ENCODE results near the gene FBXO15.

Gene FBXO15

DNA sequence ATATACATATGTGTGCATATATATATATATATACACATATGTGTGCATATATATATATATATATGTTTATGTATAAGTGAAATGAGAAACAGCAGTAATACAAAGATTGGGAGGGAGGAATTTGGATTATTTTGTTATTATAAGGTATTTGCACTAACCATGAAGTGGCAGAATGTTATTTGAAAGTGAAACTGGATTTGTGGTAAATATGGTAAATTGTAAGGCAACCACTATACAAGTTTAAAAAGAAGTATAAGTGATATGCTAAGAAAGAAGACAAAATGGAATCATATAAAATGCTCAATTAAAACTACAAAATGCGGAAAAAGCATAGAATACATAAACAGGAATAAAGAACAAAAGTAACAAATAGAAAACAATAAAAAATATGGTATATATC lies 37.5 kb downstream of the FBXO15 start:
- DNase-seq = no peak

DNA sequence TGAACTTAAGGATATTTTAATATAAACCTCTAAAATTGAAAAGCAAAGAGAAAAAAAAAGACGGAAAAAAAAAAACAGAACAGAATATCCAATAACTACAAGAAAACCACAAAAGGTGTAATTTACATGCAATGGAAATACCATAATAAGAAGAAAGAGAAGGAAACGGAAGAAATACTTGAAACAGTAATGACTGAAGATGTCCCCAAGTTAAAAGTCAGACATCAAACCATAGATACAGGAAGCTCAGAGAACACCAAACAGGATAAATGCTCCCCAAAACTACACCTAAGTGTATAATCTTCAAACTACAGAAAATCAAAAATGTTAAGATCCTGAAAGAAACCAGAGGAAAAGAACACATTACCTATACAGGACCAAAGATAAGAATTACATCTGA lies 39.2 kb downstream of the FBXO15 start:
- no peak for DNase-seq

DNA sequence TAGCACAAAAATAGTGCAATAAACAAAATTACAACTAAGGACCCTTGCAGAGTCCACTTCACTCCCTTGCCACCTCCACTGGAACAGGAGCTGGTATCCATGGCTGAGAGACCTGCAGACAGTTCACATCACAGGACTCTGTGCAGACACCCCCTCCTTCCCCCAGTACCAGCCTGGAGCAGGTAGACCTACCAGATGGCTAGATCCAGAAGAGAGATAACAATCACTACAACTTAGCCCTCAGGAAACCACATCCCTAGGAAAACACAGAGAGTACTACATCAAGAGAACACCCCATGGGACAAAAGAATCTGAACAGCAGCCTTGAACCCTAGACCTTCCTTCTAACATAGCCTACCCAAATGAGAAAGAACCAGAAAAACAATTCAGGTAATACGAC lies 49.8 kb downstream of the FBXO15 start:
- DNase-seq = no peak

DNA sequence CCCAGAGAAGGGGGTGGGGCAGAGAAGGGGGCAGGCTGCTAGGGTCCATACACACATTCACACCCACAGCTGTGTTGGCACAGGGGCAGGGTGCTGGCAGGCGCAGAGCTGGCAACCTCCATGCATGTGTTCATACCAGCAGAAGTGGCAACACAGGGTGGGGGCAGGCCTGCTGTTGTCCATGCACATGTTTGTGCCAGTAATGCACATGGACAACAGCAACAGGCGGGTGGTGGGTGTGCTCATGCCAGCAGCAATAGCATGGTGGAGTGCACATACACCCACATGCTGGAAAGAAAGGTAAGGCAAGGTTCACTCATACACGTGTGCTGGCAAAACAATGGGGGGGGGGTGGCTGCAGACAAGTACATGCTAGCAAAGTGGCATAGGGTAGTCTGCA lies 54.7 kb downstream of the FBXO15 start:
- no peak for DNase-seq

DNA sequence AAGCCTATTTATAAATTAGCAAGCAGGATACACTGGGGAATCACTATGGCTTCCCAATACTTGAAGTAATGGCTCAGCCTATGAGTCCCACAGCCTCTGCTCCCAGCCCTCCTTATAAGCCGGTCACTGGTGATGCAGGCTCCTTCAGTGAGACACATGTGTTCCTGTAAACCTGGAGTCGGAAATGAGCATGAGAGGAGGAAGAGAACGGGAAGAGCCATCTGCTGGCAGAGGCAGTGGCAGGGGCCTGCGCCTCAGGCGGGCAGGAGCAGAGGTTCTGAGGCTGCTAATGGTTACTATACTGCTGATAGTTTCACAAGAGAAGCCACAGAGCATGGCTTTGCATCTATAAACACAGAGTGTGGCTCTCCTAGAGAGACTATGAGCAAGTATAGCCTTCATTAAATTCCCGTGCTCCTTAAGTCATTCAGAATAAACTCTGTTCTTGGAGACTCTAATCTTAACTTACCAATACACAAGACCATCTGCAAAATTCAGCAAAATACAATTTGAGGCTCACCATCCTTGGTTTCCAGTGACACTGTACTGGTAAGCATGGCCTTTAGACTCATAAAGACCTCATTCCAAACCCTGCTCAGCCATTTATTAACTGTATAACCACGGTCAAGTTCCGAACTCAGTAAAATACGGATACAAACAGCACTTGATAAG lies 63.3 kb downstream of the FBXO15 start:
- DNase-seq = no peak

DNA sequence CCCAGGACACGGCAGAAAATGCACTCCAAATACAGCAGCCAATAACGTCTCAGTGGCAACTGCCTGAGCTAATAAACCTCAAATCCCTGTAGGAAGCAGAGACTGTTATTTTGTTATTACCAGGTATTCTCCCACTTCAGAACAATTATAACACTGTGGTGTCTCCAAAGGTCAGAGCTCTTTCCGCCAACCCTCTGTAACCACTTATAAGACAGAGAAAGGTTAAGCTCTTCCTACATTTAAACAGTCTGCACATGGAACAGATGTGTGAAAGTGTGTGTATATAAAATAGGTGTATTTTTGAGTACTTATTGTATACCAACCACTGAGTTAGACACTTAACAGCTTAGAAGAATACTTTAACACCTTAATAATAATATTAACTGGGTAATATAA lies 64.1 kb downstream of the FBXO15 start:
- no peak for DNase-seq

DNA sequence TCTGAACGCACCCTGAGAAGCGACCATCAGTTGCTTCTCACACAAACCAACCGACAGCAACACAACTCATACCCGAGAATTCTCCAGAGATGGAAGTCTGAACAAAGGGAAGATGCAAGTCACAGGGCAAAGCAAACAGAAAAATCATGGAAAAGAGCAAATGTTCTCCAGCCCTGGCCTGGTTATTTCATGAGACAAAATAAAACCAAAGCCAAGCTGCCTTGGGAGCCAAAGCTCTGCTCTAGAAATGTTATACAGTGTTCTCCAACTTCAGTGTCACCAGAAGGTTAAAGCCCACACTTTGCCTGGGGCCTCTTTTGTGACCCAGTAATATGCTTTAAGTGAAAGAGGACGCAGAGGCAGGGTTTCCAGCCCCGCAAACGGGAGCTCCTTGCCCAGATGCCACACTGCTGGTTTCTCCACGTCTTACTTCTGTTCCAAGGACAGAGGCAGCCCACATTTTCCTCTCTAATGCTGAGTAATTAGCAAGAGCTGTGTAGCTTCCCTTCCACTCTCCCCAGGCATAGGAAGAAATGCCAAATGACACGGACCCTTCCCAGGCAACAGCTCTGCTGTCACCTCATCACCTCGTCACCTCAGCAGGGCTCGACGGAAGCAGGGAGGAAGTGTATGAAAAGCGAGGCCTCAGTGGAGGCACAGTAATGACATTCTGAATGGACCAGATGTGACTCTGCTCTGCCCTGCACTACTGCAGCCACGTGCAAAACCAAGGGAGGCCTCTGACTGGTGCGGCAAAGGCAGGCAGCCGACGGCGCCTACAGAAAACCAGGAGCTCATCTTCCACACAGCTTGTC lies 64.7 kb downstream of the FBXO15 start:
- DNase-seq = peak; percentile 55

DNA sequence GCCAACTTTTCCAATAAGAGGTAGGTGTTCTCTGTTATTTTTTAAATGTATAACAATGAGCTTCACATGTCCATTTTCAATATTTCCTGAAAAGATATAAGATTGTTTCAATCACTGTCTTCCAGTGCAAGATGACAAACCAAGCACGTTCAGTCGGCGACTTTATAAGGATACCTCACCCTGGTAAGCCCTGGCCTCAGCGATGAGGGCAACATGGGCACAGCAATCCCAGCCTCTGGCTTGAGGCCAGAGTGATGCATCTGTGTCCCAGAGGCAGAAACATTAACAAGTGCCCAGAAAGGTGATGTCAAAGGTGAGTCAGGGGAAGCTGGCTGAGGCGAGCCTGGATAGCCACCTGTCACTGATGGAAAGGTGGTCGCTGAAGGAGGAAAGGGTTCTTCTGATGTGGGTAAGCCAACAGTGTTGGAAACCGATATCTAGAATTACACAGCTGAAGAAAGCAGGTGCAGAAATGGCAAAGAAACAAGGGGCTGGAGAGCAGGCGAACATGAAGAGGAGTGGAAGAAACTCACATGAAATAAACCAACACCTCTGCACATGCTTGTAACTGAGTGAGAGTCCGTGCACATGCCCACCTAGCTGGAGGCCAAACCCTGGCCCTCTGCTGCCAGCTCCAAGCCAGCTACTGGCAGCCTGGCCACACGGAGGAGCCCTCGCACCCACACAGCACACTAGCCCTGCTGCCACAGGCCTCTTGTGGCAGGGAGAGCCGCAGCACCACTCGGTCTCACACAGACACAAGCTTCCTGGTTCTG lies 65.5 kb downstream of the FBXO15 start:
- DNase-seq = peak; percentile 80

DNA sequence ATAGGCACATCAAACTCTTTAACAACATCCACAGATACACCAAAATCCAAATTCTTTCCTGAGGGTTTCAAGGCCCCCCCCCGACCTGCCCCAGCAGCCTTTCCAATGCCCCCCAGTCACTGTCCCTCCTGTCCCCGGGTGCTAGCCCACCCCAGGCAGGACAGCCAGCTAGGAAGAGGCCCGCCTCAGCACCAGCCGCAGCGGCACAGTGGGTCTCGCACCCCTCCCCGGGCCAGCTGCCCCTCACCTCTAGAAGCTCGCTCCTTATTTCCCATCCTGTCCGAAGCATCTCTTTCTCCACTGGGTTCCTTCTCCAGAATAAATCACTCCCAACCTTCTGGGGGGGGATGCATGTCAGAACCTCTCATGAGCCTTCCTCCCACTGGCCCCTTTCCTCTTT lies 69.4 kb downstream of the FBXO15 start:
- DNase-seq = no peak

DNA sequence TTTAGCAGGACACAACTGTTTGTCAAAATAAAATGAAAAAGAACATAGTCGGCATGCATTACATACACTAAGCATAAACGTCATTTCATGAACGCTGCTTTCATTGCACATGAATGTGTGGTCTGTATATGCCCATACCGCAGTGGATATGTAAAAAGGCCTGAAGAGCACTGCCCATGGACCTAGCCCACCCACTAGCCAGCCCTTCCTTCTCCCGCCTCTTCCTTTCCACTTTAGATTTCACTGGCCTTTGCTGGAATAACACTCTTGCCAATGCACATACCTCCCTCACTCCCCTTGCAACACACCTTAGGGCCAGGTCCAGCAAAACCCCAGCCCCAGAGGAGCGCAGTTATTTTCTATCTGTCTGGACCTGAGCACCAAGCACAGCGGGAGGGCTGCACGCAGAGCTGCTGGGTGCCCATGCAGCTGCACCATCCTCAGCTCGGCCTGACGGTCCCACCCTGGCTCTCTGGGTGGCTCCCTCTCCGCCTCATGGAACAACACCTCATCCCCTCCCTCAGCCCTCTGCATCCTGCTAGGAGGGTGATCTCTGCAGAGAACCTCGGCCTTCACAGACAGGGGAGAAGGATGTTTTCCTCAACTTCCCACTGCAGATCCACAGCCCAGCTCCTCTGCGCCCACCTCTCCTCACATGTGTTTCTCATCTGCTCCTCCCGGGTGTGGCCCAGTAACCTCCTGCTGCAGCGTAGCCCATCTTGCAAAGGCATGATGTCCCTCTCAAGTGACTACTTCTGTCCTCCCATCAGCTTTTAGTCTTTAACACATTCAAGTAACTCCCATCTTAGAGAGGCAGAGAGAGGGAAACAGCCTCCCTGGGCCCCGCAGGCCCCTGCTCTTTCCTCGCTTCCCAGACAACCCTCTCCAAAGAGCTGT lies 72.7 kb downstream of the FBXO15 start:
- no peak for DNase-seq

DNA sequence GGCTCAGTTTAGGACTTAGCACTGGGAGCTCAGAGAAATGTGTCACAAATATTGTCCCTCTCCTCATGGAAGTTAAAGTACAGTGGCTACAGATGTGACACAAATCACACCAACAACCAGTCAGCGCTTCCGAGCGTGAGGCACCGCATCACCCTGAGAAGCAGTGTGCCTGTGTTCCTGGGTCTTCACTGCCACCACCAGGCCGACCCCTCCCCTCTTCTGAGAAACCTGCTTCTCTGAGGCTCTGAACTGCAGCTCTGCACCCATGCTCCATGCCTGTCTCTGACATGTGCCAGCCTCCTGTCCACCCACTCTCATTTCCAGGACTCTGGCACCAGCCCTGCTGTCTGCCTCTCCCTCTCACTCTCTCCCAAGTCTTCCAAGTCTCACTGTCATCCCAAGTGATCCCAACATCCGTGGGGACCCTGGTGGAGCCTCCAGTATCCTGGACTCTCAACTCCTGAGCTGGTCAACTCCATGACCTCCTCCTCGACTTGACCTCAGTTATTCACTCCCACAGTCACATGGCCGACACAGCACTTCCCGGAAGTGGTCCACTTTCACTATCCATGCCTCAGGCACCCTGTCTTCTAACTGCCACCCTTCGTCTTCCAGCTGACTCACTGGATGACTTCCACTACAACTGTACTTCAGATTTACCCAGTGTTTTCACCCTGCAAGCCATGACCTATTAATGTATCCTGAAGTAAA lies 73.5 kb downstream of the FBXO15 start:
- DNase-seq = no peak

DNA sequence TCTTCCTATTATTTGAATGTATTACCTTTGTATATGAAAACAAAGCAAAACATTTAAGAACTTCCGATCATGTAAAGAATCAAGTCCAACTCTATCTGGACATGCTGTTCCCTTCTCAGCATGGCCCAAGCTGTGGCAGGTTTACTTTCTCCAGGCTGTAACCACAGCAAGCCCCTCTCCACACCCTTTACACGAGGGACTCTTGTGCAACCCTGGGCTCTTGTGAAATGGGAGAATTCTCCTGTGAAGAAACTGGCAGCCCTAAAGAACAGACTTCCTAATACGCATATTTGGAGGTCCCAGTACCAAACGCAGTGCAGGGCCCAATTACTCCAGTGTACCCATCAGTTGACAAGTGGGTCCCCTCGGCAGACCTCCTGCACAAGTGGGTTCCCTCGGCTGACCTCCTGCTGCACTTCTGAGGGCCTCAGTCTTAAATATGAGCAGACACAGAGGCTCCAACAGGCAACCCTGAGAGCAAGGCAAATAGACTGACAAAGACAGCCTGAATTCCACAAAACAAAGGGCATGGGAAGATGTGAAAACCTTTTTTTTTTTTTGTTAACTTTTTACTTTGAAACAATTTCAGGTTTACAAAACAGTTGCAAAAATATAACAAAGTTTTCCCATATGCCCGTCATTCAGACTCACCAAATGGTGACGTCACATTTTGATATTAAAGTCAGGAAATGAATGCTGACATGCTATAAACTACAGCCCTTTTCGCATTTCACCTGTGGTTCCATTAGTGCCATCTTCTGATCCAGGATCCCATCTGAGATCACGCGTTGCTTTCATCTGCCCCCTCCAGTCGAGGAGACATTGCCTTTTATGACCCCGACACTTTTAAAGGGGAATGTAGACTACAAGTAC lies 78.2 kb downstream of the FBXO15 start:
- no peak for DNase-seq

DNA sequence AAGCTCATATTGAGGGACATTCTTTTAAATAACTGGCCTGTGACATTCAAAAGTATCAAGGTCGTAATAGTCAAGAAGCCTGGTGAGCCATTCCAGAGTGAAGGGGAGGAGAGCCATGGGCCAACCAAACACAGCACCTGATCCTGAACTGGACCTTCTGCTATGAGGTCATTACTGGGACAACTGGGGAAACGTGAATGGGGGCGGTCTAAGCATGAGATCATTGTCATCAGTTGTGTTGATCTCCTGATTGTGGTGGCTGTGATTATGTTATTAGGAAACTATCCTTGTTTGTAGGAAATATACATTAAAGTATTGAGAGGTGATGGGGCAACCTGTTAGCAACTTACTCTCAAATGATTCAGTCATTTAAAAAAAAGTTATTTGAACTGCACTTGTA lies 79.3 kb downstream of the FBXO15 start:
- DNase-seq = no peak

DNA sequence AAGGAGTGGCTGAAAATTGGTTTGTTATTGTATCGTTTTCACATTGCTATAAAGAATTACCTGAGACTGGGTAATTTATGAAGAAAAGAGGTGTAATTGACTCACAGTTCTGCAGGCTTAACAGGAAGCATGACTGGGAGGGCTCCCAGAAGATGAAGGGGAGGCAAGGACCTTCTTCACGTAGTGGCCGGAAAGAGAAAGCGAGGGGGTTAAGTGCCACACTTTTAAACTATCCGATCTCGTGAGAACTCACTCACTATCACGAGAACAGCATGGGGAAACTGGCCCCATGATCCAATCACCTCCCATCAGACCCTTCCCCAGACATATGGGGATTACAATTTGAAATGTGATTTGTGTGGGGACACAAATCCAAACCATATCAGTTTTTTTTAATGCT lies 81.6 kb downstream of the FBXO15 start:
- peak; percentile 37 for DNase-seq

DNA sequence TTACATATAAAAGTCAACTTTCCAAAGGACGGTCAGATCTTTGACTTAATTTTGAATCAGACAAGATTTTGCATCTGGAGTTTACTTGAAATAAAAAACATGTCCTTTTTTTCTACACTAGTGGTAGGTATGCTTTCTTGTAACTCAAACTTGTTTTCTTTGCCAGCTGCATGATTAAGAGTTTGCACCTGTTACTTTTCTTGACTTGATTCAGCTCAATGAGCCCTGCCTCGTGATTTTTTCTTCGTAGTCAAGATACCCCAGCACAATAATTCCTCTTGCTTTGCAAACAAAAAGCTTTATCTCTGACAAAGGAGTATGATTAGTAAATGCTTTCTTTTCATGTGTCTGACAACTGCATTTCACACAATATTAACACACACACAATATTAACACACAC lies 82.3 kb downstream of the FBXO15 start:
- no peak for DNase-seq

DNA sequence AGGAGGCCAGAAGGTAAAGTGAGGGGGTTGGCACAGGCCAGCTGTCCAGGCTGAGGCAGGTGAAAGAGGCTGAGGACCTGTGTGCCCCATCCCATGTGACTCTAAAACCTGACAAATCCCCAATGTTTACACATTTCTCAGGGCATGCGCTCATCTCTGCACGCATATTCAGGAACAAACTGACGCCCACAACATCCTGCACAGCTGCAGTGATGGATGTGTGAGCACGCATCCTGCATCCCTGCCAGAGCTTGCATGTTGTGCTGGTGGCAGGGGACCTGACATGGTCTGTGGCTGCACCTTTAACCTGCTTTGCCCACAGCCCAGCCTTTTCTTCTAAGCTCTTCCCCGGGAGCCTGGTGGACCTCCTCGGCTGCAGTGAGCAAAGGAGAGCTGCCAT lies 83.1 kb downstream of the FBXO15 start:
- peak; percentile 58 for DNase-seq

DNA sequence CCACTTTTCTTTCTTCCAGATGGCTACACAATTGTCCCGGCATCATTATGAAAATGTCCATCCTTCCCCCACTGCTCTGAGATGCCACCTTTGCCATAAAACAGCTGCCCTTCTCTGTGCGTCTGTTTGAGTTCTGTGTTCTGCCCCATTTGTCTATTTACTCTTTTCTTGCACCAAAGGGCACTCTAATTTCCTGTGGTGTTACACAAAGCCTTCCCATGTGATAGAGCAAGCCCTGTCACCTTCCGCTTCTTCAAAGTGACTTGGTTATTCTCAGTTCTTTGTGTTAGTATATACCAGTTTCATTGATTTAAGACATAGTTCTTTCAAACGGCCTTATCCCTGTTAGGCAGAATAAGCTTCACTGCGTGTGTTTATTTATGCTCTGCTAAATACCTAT lies 84.1 kb downstream of the FBXO15 start:
- no peak for DNase-seq

DNA sequence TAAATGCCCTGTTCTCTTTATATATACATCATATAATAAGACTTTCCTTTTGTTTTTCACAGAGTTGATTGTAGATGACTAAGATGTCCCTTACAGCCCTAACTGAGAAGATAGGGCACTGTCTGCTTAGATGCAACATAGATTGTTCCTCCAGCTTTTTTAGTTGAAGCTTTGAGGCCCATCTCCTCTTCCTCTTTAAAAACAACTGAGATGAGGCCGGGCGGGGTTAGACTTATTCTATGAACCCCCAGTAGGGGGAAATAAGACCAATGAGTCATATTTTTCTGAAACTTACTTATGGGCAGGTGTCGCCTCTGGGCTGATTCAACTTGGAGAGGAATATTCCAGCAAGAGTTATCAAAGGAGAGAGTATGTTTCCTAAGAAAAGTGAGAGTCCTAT lies 84.6 kb downstream of the FBXO15 start:
- peak; percentile 48 for DNase-seq

DNA sequence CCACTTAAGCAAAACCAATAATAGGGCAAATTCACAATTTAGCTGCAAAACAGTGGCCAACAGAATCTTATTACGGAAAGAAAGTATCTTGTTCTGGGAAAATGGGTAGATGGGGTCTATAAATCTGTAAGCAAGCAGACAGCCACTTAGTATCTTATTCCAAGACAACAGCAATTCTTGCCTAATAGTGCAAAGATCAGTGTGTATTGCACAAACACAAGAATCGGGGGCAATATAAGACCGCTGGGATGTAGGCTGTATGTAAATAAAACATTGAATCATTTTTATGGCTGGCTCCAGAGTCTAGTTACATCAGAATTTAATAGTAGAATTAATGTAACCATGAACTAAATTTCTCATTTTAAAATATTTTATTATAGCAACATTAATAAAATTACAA lies 85.6 kb downstream of the FBXO15 start:
- DNase-seq = no peak

DNA sequence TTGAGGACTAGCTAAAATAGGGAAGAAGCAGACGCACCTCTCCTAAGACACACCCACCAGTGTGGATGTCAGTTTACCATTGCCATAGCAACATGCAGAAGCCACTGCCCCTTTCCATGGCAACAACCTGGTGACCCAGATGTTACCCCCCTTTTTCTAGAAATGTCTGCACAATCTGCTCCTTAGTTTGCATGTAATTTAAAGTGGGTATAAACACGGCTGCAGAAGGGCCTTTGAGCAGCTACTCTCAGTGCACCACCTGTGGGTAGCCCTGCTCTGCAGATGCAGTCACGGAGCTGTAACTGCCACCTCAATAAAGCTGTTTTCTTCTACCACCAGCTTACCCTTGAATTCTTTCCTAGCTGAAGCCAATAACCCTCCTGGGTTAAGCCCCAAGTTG lies 87.1 kb downstream of the FBXO15 start:
- DNase-seq = no peak

DNA sequence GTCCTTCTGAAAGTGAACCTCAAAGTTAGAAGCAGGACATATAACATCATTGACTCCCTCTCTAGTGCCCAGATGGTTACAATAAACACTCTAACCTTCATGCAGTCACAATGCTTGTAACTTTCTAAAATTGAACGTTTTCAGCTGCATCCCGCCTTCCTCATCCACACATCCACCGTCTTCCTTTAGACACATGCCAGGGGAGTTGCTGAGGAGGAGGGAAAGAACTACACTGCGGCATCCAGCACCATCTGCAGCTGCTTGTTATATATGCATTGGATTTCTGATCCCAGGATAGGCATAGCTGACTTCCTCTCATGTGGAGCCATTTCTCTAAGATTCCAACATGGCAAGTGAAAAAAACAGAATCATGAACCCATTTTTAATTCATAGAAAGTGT lies 96.8 kb downstream of the FBXO15 start:
- no peak for DNase-seq
